DOHH2 (cell line): ENCODE results near the gene ADAMTS1.

Source experiments
- EZH2phosphoT487 ChIP-seq: fragments of 200-600 bp; sonication (generic); IDR thresholded peaks from 2 replicates; pipeline ENCODE4 v1.6.1; 2017; ENCODE audit warnings: borderline replicate concordance, mild to moderate bottlenecking, antibody characterized with exemption, low read length, moderate library complexity, mixed read lengths
- TF ChIP-seq, protein P1 (sequence below): fragments of 200-600 bp; sonication (generic); IDR thresholded peaks from one replicate; pipeline ENCODE4 v1.5.1; 2014; ENCODE audit warnings: antibody characterized with exemption, mild to moderate bottlenecking, low read depth, low read length; ENCODE audit not compliant: poor library complexity, severe bottlenecking

DNA sequence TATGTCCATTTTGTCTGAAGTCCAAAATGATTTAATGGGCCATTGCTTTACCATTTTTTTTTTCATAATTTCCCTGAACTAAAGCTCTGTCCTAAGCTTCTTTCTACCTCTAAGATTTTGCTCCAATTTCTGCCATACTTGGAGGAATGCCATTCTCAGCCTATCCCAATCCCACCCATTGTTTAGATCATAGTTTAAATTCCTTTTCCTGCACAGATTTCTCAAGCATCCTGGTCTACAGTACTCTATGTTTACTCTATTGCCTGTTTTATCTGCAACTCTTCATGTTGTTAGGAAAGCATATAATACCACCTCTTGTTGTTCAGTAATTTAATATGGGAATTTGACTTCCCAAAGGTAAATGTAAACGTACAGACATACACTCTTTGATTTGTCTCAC, 30.8 kb downstream of the ADAMTS1 start:
- TF ChIP-seq, protein P1, sequence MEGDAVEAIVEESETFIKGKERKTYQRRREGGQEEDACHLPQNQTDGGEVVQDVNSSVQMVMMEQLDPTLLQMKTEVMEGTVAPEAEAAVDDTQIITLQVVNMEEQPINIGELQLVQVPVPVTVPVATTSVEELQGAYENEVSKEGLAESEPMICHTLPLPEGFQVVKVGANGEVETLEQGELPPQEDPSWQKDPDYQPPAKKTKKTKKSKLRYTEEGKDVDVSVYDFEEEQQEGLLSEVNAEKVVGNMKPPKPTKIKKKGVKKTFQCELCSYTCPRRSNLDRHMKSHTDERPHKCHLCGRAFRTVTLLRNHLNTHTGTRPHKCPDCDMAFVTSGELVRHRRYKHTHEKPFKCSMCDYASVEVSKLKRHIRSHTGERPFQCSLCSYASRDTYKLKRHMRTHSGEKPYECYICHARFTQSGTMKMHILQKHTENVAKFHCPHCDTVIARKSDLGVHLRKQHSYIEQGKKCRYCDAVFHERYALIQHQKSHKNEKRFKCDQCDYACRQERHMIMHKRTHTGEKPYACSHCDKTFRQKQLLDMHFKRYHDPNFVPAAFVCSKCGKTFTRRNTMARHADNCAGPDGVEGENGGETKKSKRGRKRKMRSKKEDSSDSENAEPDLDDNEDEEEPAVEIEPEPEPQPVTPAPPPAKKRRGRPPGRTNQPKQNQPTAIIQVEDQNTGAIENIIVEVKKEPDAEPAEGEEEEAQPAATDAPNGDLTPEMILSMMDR, result no peak
- no peak for TF ChIP-seq EZH2phosphoT487
